GM18502 (cell line): ENCODE measurements around the gene ATG101.
"Not testable (repeated sequence)": the region's sequence is repeated elsewhere in the genome, so short reads cannot be mapped to it uniquely, and the experiment has no call there.

ENCODE experiments used
- ATAC-seq: cut with Tn5 transposase; IDR thresholded peaks from one replicate; pipeline ENCODE4 v1.9.1; 2021; ENCODE audit warnings: mild to moderate bottlenecking; ENCODE audit not compliant: unreplicated experiment, poor library complexity

ATG101 gene

DNA sequence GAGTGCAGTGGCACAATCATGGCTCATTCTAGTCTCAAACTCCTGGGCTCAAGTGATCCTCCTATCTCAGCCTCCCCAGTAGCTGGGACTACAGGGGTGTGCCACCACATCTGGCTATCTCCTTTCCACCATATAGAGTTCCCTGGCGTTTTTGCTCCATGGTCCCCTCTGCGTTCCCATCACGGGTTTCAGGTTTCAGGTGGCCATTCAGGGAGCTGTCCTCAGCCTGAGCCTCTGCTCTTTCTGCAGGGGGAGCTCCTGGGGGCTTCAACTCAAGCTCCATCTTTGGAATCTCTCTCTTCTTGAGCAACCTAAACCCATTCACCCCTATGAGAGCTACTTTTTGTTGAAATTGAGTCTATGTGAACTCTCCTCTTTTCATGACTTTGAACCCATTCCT lies 21.3 kb downstream of the ATG101 start:
- ATAC-seq, result no peak

DNA sequence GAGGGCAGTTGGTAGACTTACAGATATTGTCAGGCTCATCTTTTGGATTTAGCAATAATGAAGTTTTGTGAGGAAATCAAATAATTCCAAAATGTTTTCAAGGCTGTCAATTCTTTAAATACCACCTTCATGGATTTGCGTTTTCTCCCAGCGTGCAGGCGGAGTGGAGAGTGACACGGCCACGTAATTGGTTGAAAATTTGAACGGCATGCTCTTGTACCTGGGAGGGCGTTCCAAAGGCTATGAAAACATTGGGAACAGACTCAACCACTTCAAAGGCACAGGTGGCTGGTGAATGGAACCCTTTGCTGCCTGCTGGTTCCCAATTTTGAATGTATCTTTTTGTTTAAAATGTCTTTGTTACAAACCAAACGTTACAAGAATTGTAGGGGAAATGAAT lies 22.1 kb downstream of the ATG101 start:
- ATAC-seq, result no peak

DNA sequence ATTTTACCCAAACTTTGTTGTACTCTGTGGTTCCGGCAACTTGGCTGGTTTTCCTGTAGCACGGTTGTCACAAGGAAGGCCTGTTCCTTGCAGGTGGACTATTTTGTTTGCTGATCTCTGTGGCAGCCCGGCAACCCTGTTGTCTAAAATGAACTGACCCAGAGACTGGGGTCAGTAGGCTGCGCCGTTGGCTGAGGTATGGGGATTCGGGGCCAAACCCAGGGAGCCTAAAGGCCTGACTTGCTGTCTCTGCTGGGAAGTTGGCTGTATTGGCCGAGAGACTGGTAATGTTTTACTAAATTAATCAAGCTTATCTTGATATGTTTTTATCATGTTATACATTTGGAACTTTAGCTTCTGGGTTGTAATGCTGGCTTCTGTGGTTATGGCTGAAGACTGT lies 23.6 kb downstream of the ATG101 start:
- ATAC-seq, result no peak

DNA sequence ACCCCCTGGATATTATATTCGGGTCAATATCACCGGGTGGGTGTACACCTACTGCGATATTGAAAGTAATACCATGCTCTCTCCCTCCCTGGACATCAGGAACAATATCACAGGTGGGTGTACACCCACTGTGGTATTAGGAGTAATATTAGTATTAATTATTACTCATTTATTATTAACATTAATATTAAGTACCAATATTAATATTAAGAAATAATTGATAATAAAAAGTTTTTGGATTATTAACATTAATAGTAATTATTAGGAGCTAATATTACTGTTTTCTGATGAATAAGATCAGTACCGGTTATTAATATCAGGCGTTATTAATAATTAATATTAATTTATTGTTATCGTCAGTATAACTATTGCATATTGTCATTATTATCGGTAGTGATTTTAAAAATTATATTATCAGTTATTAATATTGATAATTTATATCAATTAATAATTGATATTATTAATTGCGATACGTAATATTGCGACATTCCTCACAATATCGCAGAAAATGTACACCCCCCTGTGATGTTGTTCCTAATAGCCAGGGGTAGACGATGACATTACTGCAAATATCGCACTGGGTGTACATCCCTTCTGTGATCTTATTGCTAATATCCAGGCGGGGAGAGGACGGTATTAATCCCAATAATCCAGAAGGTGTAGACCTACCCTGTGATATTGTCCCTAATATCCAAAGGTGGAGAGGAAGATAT lies 26.7 kb downstream of the ATG101 start:
- ATAC-seq, result no peak

DNA sequence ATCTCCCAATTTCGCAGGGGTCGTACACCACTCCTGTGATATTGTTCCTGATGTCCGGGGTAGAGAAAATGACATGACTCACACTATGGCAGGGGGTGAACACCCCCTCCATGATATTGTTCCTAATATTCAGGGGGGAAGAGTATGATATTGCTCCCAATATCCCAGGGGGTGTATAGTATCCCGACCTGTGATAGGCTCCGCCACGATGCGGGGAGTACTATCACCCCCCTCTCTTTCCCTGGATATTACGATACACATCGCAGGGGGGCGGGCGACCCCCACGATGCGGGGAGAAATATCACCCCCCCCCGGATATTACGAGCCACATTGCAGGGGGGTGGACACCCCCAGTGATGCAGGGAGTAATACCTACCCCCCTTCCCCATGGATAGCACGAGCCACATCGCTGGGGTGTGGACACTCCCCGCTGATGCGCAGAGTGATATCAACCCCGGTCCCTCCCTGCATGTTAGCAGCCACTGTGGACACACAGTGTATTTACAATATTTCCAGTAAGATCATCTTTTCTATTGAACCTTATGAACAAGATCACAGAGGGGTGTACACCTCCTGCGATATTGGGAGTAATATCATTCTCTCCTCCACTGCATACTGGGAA lies 27.4 kb downstream of the ATG101 start:
- ATAC-seq, result no peak

DNA sequence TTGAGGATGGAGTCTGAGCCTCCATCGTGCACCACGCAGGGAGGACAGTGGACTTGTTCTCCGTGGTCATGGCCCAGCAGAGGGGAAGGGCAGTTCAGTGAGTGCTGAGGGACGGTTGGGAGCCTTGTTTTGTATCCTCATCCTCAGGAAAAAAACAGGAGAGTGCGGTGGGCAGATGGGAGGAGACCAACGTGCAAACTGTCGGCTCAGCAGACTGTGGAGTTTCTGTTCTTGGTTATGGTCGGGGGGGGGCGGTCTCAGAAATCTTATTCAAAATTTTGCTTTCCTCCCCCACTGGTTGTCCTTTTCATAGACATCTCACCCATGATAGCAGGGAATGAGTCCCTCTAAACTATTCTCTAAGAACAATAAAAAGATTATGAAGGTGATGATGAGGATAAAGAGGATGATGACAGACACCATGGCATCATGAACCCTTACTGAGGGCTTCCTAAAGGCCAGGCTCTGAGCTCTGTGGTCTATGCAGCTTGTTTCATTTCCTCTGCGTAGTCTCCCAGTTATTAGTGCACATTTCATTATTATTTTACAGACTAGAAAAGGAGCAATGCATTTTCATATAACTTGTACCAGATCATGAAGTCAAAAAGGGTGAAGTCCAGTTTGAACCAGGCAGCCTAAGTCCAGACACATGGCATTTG lies 34.8 kb downstream of the ATG101 start:
- not testable (repeated sequence) for ATAC-seq

DNA sequence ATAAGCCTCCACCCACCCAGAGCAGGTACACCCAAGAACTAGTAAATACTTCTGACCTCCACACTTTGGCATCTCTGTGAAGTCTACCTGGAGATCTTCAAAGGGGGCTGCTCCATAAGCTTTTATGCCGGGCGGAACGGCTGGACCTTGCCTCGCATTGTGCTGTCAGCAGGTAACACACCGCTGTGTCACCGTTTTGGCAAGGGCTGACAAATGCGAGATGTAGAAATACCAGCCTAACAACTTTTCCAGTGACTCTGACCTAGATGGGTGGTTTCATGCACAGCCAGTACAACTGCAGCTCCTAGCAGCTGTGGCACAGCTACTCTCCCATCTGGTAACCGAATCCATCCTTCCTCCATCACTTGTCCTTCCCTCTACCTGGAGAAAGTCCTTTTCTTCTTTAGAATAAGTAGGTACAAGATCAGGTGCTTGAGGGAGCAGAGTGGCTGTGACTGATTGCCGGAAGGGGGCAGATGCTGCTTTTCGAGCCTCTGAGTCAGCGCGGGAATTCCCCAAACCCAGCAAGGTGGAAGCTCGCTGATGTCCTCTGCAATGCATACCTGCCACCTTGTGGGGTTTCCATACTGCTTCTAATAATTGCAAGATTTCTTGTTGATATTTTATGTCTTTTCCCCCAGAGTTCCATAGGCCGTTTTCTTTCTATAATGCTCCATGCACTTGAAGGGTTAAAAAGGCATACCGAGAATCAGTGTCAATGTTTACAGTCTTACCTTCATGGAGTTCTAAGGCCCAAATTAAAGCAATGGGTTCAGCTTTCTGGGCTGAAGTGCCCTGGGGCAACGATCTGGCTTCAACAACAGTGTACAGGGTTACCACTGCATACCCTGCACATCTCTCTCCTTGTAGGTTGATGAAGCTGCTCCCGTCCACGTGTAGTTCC lies 46.7 kb downstream of the ATG101 start:
- not testable (repeated sequence) for ATAC-seq

DNA sequence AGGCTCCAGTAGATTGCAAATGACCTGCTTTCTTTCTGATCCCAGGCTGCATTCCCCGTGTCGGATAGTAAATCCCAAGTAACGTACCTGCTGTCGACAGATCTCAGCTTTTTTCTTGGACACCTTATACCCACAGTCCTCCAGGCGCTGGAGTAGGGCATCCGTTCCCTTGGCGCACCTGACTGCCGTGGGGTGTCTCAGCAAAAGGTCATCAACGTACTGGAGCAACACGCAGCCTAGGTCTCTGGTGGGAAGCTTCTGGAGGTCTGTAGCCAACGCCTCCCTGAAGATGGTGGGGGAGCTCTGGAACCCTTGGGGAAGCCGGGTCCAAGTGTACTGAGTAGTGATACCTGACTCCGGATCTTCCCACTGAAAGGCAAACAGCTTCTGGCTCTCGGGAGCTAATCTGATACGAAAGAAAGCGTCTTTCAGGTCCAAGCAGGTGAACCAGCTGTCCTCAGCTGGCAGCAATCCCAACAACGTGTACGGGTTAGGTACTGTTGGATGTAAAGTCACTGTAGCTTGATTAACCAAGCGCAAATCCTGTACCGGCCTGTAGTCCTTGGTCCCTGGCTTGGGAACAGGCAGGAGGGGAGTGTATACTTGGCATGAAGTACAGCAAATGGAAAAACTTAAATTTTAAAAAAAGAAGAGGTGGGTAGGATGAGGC lies 48.2 kb downstream of the ATG101 start:
- peak; percentile 31 for ATAC-seq

DNA sequence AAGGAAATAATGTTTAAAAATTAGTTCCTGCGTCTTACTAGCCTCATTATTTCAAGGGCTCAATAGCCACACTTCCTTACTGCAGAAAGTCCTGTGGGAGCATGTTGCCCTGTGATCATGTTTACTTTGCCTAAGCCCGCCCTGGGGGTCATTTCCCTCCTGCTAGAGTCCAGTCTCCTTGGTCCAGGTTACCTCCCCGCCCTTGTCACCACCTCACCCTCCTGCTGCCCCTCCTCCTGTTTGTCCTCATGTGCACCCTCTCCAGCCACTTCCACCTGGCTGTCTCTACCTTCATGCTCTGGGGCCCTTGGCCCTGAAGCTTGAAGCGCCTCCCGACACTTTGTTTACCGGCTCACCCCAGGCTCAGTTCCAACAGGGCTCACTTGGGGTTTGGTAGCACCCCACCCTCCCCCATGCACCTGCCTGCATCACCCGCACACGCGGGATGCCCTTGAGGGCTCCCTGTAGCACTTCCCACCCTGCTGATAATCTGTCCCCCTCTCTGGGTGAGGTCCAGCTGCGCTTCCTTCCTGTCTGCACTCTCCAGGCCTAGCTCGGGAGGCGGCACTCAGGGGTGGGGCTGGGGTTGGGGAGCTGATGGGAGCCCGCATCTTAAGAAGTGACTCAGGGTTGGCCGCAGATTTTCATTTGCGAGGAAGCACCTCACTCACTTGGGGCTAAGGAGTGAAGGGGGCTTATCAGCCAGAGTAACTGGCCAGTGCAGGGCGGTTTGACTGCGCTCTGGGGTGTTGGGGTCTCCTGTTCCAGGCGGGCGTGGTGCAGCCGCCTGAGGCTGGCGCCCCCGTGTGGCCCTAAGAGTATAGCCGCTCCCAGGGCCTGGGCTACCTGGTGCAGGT lies 49.8 kb downstream of the ATG101 start:
- peak; percentile 38 for ATAC-seq

DNA sequence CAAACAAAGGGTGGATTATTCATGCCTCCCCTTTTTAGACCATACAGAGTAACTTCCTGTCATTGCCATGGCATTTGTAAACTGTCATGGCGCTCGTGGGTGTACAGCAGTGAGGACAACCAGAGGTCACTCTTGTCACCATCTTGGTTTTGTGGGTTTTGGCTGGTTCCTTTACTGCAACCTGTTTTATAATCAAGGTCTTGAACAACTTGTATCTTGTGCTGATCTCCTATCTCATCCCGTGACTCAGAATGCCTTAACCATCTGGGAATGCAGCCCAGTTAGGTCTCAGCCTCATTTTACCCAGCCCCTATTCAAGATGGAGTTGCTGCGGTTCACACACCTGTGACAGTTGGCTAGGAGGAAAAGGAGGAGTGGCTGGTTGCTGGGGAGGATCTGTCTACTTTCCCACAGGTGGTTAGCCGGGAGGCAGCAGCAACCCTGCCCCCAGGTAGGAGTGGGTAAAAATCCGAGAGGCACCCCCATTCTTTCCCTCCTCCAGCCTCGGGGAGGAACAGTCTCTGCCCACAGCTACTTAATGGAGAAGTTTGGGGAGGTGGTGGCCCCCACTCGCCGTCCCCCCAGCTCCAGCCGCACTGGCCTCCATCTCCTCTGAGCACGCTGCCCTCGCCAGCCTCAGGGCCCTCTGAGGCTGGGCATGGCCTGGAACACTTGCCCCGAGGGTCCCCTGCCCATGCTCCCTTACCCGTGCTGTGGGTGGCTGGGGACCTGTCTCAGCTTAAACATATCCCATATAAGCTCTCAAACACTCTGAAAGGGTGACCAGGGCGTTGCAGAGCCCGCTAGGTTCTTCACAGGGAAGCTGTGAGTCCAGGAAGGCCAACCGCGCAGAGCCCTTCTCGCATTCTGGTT lies 51.4 kb downstream of the ATG101 start:
- ATAC-seq, result no peak

DNA sequence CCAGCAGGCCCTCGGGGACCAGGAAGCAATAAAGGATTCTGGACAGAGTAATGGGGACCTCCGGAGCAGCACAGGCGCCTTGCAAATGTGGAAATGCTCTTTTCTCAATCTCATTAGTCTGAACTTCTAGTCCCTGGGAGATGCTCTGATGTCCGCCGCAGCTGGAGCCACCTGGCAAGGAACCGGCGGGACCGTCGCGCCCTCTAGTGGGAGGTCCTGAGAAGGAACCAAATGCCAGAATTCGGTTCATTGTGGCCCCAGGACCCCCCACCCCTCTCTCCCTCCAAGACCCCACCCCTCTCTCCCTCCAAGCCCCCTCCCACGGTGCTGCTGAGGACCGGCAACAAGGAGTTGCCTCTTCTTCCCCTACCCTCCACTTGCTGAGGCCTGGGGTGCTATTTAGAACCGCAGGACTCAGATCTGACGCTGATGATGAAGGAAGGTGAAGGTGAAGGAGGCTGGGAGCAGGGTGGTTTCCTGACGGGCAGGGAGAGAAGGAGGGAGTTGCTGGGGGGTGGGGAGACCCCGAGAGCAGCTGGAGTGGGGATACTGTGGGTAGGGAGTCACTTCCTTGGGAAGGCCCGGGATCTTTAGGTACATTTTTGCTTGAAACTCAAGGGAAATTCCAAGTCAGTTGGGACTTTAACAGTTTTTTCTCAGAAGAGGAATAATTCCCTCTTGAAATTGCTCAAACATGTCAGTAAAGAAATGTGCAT lies 52.2 kb downstream of the ATG101 start:
- ATAC-seq, result no peak

DNA sequence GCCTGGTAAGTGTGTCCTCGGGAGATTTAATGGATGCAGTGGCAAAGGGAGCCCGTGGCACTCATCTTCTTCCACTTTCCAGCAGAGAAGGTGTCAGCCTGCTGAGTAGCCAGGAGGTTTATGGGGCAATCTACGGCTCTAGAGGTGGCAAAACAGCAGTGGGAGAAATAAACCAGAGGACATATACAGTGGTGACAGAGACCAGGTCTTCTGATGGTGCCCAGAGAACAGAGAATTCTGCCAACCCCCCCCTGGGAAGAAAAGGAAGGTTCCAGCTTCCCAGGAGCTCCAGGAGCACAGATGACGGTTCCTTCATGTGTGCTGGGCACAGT lies 52.7 kb downstream of the ATG101 start:
- ATAC-seq, result no peak

DNA sequence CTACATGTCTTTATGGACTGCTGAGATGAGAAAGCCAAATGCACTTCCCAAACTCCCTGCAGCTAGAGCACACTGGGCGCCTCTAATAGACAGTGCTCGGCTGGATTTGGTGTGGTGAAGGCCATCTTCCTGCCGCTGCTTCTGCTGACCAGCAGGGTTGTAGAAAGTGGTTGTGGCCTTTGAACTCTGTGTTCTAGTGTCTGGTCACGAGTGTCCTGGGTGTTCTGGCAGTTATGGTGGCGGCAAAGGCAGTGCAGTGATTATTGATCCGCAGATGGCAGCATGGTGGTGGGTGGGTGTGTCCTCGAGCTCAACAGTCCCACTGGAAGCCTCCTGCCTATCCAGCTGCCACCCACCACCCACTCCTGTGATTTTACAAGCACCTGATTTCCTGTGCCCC lies 53.1 kb downstream of the ATG101 start:
- no peak for ATAC-seq

DNA sequence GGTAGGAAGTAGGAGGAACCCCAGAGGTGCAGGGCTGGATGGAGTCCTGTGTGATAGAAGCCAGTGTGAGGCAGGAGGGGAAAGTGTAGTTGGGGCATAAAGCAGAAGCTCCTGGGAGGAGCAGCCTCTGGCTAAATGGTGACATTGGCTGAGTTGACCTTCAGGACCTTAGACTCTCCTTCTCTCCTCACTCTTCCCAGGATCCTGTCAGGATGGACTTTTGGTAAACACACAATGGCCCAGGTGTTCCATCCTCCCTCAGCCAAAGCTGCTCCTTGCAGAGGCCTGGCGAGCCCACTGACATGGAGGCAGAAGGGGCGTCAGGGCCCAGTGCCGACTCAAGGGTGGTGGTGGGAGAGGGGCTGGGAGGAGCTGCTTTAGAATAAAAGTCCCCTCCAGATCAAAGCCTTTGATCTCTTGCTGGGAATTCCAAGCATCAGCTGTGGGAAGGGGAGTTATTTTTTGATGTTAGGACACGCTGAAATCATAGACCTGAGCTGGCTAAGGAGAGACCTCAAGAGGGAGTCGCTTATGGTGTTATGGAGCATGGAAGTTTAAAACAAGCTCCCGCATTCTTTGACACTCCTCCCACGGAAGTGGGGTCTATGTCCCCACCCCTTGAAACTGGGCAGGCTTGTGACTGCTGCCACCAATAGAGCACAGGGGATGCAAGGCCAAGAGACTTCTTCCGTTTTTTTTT lies 53.9 kb downstream of the ATG101 start:
- no peak for ATAC-seq

DNA sequence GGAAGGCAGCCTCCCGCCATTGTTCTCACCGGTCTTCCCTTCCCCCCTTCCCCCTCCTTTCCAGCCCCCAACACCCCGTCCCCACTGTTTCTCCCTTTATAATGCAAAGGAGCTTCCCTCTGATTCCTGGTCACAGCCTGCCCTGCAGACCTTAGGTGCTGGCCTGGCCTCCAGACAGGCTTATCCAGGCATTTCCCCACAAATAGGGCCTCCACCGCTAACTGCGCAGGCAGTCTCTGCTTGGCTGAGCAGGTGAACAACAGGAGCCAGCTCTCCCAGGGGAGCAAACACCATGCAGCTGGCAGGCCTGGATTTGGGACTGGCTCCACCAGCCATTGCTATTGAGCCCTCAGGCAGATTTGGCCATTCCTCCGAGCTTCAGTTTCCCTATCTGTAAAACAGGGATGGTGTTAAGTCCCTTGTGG lies 55.7 kb downstream of the ATG101 start:
- ATAC-seq, result no peak

DNA sequence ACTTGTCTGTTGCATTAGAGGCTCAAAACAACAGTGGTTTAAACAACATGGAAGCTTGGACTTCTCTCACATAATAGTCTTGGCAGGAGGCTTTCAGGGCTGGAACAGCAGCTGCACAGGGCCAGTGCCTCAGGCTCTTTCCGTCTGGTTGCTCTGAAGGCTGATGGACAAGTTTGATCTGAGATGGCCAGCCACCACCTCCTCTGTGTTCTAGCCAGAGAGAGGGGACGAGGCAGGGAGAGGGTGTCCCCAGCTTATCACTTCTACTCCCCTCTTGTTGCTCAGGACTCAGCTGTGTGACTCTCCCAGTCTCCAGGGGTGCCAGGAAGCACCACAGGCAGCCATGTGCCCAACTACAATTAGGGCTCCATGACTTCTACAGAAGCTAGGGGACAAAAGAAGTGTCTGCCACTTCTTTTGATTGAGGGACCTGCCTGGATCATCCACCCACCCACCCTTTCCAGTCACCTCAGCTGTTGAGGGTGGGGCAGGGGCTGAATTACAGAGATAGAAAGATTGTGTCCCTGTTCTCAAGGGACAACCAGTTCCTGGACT lies 56.3 kb downstream of the ATG101 start:
- ATAC-seq, result no peak
